MM.1S (cell line): ENCODE measurements around the gene ASB6.
A peak's percentile ranks its signal among the peaks of the same experiment; 100 is the strongest.

Source experiments
- DNase-seq: peaks from one replicate; pipeline ENCODE4 v3.0.0-alpha.2; 2015
- H2AFZ ChIP-seq: fragments of 300-600 bp; sonication (generic); 2 replicates; pipeline ENCODE4 v1.6.0; 2016; ENCODE audit warnings: antibody characterized with exemption, low read length
- H3F3A ChIP-seq: fragments of 300-600 bp; sonication (generic); 2 replicates; pipeline ENCODE4 v1.6.1; 2016; ENCODE audit warnings: mild to moderate bottlenecking, antibody characterized with exemption, low read length, moderate library complexity, mixed read lengths; ENCODE audit not compliant: insufficient read depth
- H3K27ac ChIP-seq: fragments of 300-600 bp; sonication (generic); 2 replicates; pipeline ENCODE4 v1.5.1; 2016; ENCODE audit warnings: mild to moderate bottlenecking, low read length
- H3K27me3 ChIP-seq: fragments of 300-600 bp; sonication (generic); replicated peaks from 2 replicates; pipeline ENCODE4 v1.6.0; 2016; ENCODE audit warnings: low read length; ENCODE audit not compliant: insufficient read depth
- H3K36me3 ChIP-seq: fragments of 300-600 bp; sonication (generic); replicated peaks from 2 replicates; pipeline ENCODE4 v1.6.1; 2016; ENCODE audit warnings: mild to moderate bottlenecking, low read length, mixed read lengths; ENCODE audit not compliant: insufficient read depth
- H3K4me1 ChIP-seq: fragments of 300-600 bp; sonication (generic); 2 replicates; pipeline ENCODE4 v1.6.1; 2016; ENCODE audit warnings: low read length, mixed read lengths
- H3K4me2 ChIP-seq: fragments of 300-600 bp; sonication (generic); 2 replicates; pipeline ENCODE4 v1.6.0; 2016; ENCODE audit warnings: low read depth, low read length
- H3K4me3 ChIP-seq: fragments of 300-600 bp; sonication (generic); 2 replicates; pipeline ENCODE4 v1.5.1; 2016; ENCODE audit warnings: low read length, mixed read lengths
- H3K79me2 ChIP-seq: fragments of 300-600 bp; sonication (generic); 2 replicates; pipeline ENCODE4 v1.6.1; 2016; ENCODE audit warnings: mixed run types, low read length, mixed read lengths
- H3K9ac ChIP-seq: fragments of 300-600 bp; sonication (generic); 2 replicates; pipeline ENCODE4 v1.6.1; 2016; ENCODE audit warnings: low read length, mixed read lengths
- H3K9me2 ChIP-seq: fragments of 300-600 bp; sonication (generic); replicated peaks from 2 replicates; pipeline ENCODE4 v1.6.1; 2016; ENCODE audit warnings: mild to moderate bottlenecking, low read length, mixed read lengths; ENCODE audit not compliant: insufficient read depth
- H3K9me3 ChIP-seq: fragments of 300-600 bp; sonication (generic); replicated peaks from 2 replicates; pipeline ENCODE4 v1.6.1; 2016; ENCODE audit warnings: mild to moderate bottlenecking, low read length, mixed read lengths; ENCODE audit not compliant: insufficient read depth
- H4K20me1 ChIP-seq: fragments of 300-600 bp; sonication (generic); 2 replicates; pipeline ENCODE4 v1.6.1; 2016; ENCODE audit warnings: mild to moderate bottlenecking, low read length, moderate library complexity, mixed read lengths; ENCODE audit not compliant: insufficient read depth
- EZH2 ChIP-seq: fragments of 300-600 bp; sonication (generic); optimal IDR thresholded peaks from 2 replicates; pipeline ENCODE3; 2017; ENCODE audit warnings: low read depth, mild to moderate bottlenecking, antibody characterized with exemption, low read length, mixed read lengths
- EZH2phosphoT487 ChIP-seq: fragments of 300-600 bp; sonication (generic); IDR thresholded peaks from 2 replicates; pipeline ENCODE4 v1.6.1; 2018; ENCODE audit warnings: antibody characterized with exemption, low read length
- TF ChIP-seq, protein P1 (sequence below): fragments of 300-600 bp; sonication (generic); IDR thresholded peaks from 2 replicates; pipeline ENCODE4 v1.5.1; 2016; ENCODE audit warnings: antibody characterized with exemption, low read length, mixed read lengths

Gene ASB6

DNA sequence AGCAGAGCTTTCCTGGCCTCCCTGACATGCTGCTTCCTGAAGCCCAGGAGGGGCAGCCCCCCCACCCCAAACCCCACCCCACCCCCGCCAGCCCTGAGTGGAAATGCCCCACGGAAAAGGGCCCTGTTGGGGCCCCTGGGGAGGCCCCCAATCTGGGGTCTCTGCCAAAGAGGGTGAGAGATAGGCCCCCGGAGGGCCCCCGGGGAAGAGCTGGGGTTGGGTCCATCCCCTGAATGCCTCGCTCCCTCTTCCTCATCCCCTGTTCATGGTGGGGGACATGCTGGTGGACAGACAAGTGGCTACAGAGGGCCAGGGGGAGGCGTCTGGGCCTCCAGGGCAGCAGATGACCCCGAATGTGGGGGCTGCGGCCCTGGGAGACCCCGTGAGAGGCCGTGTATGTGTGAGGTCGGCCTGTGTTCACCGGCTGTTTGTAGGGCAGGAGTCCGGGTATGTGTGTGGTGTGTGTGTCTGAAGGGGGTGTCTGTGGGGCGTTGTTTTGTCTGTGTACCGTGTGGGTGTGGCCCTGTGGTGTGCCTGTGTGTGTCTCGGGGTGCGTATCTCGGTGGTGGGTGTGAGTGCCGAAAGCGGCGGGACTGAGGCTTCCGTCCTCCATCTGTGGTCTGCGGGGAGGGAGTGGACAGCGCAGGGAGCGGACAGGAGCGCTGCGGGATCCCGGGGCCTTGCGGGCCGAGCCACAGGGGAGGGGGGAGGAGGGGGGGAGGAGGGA, 32.3 kb downstream of the ASB6 start:
- Histone ChIP-seq H2AFZ (peak overlapping the region; percentile 74; the same call in 1 of the 2 replicates), H3K27ac (no peak overlapping the region), H3K4me1 (peaks cover 18% of the 10 kb centered on the region), H3K4me2 (peak overlapping the region; percentile 68), H3F3A (no peaks in the 10 kb centered on the region), H3K9me3 (no peaks in the 10 kb centered on the region), H3K4me3 (no peak overlapping the region), H3K36me3 (no peaks in the 10 kb centered on the region), H3K79me2 (no peaks in the 10 kb centered on the region), H3K27me3 (peaks cover 34% of the 10 kb centered on the region), H3K9me2 (no peaks in the 10 kb centered on the region), H4K20me1 (no peaks in the 10 kb centered on the region), H3K9ac (no peak overlapping the region)
- DNase-seq = peak; percentile 13
- TF ChIP-seq EZH2 (no peak), EZH2phosphoT487 (no peak)
- TF ChIP-seq, protein P1, sequence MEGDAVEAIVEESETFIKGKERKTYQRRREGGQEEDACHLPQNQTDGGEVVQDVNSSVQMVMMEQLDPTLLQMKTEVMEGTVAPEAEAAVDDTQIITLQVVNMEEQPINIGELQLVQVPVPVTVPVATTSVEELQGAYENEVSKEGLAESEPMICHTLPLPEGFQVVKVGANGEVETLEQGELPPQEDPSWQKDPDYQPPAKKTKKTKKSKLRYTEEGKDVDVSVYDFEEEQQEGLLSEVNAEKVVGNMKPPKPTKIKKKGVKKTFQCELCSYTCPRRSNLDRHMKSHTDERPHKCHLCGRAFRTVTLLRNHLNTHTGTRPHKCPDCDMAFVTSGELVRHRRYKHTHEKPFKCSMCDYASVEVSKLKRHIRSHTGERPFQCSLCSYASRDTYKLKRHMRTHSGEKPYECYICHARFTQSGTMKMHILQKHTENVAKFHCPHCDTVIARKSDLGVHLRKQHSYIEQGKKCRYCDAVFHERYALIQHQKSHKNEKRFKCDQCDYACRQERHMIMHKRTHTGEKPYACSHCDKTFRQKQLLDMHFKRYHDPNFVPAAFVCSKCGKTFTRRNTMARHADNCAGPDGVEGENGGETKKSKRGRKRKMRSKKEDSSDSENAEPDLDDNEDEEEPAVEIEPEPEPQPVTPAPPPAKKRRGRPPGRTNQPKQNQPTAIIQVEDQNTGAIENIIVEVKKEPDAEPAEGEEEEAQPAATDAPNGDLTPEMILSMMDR = no peak

DNA sequence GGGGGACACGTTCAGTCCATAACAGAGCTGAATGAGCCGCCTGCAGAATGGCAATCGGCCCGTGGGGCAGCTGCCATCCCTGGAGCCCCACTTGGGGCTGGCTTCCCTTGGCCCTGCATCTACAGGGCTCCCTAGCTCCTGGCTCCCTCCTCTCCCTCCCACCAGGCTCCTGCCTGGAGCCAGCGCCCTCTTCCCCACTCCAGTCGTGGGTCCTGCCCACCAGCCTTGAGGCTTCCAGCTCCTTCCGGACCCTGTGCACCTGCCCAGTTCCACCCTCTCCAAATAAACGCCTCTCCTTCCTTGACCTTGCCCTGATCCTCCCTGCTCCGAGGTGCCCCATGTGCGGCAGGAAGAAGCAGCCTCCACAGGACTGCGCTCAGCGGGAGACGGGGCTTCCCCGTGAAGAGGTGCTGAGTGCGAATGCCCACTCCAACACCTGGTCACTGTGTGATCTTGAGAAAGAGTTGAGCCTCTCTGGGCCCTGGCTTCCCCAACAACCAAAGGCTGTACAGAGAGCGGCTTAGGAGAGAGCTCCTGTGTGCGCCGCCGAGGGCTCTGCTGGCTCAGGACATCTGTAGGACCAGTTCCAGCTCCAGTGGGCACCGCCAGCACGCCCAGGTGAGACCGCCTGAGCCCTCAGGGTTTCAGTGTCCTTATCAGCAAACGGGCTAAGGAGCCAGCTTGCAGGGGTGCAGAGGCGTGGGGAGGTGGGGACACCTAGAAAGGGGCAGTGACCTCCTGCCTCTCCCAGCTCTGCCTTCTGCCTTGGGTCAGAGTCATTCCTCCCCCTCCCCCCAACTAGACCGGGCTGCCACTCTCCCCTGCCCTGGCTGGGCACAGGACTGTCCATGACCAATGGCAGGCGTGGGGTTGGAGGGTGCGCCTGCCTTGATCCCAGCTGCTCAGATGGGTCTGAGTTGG, 33.1 kb downstream of the ASB6 start:
- Histone ChIP-seq H2AFZ (no peak overlapping the region), H3K36me3 (no peaks in the 10 kb centered on the region), H3K27me3 (peaks cover 25% of the 10 kb centered on the region), H3K4me2 (no peak overlapping the region), H3K4me3 (no peak overlapping the region), H4K20me1 (no peaks in the 10 kb centered on the region), H3K9me2 (no peaks in the 10 kb centered on the region), H3K79me2 (no peaks in the 10 kb centered on the region), H3K9ac (no peak overlapping the region), H3K27ac (no peak overlapping the region), H3K4me1 (peaks cover 20% of the 10 kb centered on the region), H3K9me3 (no peaks in the 10 kb centered on the region), H3F3A (no peaks in the 10 kb centered on the region)
- TF ChIP-seq EZH2 (no peak), EZH2phosphoT487 (no peak)
- TF ChIP-seq, protein P1 = no peak
- no peak for DNase-seq

DNA sequence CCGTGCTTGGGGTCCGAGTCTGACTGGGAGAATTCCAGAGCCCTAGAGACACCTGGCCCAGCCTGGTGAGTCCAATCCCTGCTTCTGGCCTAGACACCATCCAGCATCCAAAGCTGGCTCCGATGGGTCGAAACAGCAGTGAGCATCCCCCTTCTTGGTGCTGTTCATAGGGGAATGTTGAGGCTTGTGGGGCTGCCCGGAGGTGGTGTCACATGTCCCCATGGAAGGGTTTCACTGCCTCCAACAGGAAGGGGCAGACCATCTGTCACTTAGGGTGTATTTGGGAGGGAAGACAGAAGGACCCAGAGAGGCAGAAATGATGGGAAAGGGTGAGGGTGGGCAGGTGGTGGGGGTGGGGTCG, 34.9 kb downstream of the ASB6 start:
- H3K4me1 ChIP-seq = peaks cover 20% of the 10 kb centered on the region
- H3K27ac ChIP-seq = no peak overlapping the region
- no peaks in the 10 kb centered on the region for H3K9me2 ChIP-seq
- H3K9ac ChIP-seq = no peak overlapping the region
- peak overlapping the region; percentile 35; the same call in 1 of the 2 replicates for H3K4me2 ChIP-seq
- H3K79me2 ChIP-seq = no peaks in the 10 kb centered on the region
- no peaks in the 10 kb centered on the region for H3K9me3 ChIP-seq
- no peaks in the 10 kb centered on the region for H3F3A ChIP-seq
- peaks cover 7% of the 10 kb centered on the region; the same call in 1 of the 2 replicates for H3K27me3 ChIP-seq
- H3K4me3 ChIP-seq = no peak overlapping the region
- no peaks in the 10 kb centered on the region for H4K20me1 ChIP-seq
- no peak for TF ChIP-seq EZH2
- TF ChIP-seq, protein P1 = no peak
- TF ChIP-seq EZH2phosphoT487 = no peak
- H2AFZ ChIP-seq = peak overlapping the region; percentile 54
- no peak for DNase-seq
- H3K36me3 ChIP-seq = no peaks in the 10 kb centered on the region
